Endothelial cell of umbilical vein (primary cell): ENCODE data around the gene LMCD1. TPM values are rescaled to one million over a fixed set of nuclear protein-coding genes. Genes with fewer than 3 reads are reported as not detected.

Experiments
- BruUV-seq: library from RNA; stranded (reverse); fragments of 400-500 nt; replicated peaks from 2 replicates; lab custom pipeline; 2021; lab: Mats Ljungman, UMichigan
- CTCF ChIA-PET: fragments of 300-600, 350-600 bp; sonication (Branson Sonifier 250); formaldehyde crosslinking; loops from one replicate; lab custom pipeline; 2021; ENCODE audit warnings: antibody characterized with exemption, inconsistent platforms; lab: Charles Lee
- POLR2A ChIA-PET: fragments of 300-600, 350-600 bp; sonication (Branson Sonifier 250); formaldehyde crosslinking; loops from one replicate; lab custom pipeline; 2021; ENCODE audit warnings: antibody characterized with exemption, inconsistent platforms; lab: Charles Lee
- DNase-seq: peaks from one replicate; pipeline ENCODE4 v3.0.0-alpha.2; 2011; ENCODE audit warnings: low read depth, low spot score
- FAIRE-seq: peaks from 2 replicates; lab custom pipeline; 2011; peaks lifted over from hg19 to GRCh38; lab: Jason Lieb, UNC
- H2AFZ ChIP-seq: 2 replicates; pipeline ENCODE4 v1.6.0; 2012; ENCODE audit warnings: low read depth, low read length, control low read depth, inconsistent platforms
- H3K27ac ChIP-seq: 2 replicates; pipeline ENCODE4 v1.5.1; 2011; ENCODE audit warnings: low read depth, mild to moderate bottlenecking, control low read depth, low read length, moderate library complexity; ENCODE audit not compliant: insufficient read depth
- H3K27me3 ChIP-seq, 2 experiments: 2 replicates each; pipeline versions ENCODE4 v1.6.0 to v1.6.1; 2011; ENCODE audit warnings: low read length in 2 of 2, mixed read lengths in 1 of 2; ENCODE audit not compliant: control insufficient read depth in 2 of 2, insufficient read depth in 2 of 2
- H3K36me3 ChIP-seq, 2 experiments: 2 replicates in 1 of 2; 3 replicates in 1 of 2; pipeline ENCODE4 v1.5.1; 2011; ENCODE audit warnings: low read length in 2 of 2, mild to moderate bottlenecking in 1 of 2, moderate library complexity in 1 of 2; ENCODE audit not compliant: control insufficient read depth in 2 of 2, insufficient read depth in 2 of 2; ENCODE audit errors: extremely low read depth in 1 of 2
- H3K4me1 ChIP-seq: 3 replicates; pipeline ENCODE4 v1.5.1; 2011; ENCODE audit warnings: mild to moderate bottlenecking, low read length; ENCODE audit not compliant: control insufficient read depth, insufficient read depth; ENCODE audit errors: extremely low read depth
- H3K4me2 ChIP-seq: 2 replicates; pipeline ENCODE4 v1.6.1; 2011; ENCODE audit warnings: low read length, control low read depth, mixed read lengths; ENCODE audit not compliant: insufficient read depth
- H3K4me3 ChIP-seq, 3 experiments: fragments of 200-600 bp in 1 of 3; sonication (generic), shearing (Covaris generic) in 1 of 3; replicated peaks in 1 of 3; 2 replicates each; pipeline ENCODE4 v1.5.1; 2011 to 2016; ENCODE audit warnings: control low read depth in 3 of 3, low read length in 3 of 3, mild to moderate bottlenecking in 2 of 3, inconsistent platforms in 1 of 3, low read depth in 1 of 3, moderate library complexity in 1 of 3; ENCODE audit not compliant: insufficient read depth in 1 of 3
- H3K79me2 ChIP-seq: 2 replicates; pipeline ENCODE4 v1.6.0; 2012; ENCODE audit warnings: low read length, inconsistent platforms; ENCODE audit not compliant: control insufficient read depth, insufficient read depth
- H3K9ac ChIP-seq: replicated peaks from 2 replicates; pipeline ENCODE3; 2011; ENCODE audit warnings: low read length, control low read depth; ENCODE audit not compliant: insufficient read depth; ENCODE audit errors: extremely low read depth
- H3K9me1 ChIP-seq: replicated peaks from 3 replicates; pipeline ENCODE4 v1.6.0; 2011; ENCODE audit warnings: mild to moderate bottlenecking, low read length; ENCODE audit not compliant: control insufficient read depth, insufficient read depth; ENCODE audit errors: extremely low read depth
- H3K9me3 ChIP-seq: replicated peaks from 2 replicates; pipeline ENCODE4 v1.5.1; 2012; ENCODE audit warnings: low read length, inconsistent platforms; ENCODE audit not compliant: control insufficient read depth, insufficient read depth
- H4K20me1 ChIP-seq: replicated peaks from 2 replicates; pipeline ENCODE3; 2011; ENCODE audit warnings: mild to moderate bottlenecking, low read length; ENCODE audit not compliant: control insufficient read depth, insufficient read depth; ENCODE audit errors: extremely low read depth
- CTCF ChIP-seq, 2 donors: IDR thresholded peaks; 1 replicate in 1 of 2; 2 replicates in 1 of 2; pipeline ENCODE4 v1.5.1; 2011; ENCODE audit warnings: low read length in 2 of 2, mild to moderate bottlenecking in 2 of 2, moderate library complexity in 2 of 2, control low read depth in 1 of 2, inconsistent platforms in 1 of 2, low read depth in 1 of 2; ENCODE audit not compliant: insufficient read depth in 1 of 2; ENCODE audit errors: extremely low read depth in 1 of 2
- EZH2 ChIP-seq: IDR thresholded peaks from 2 replicates; pipeline ENCODE4 v1.6.1; 2012; ENCODE audit warnings: borderline replicate concordance, low read depth, mild to moderate bottlenecking, moderate library complexity, low read length, inconsistent platforms; ENCODE audit not compliant: severe bottlenecking
- FOS ChIP-seq: IDR thresholded peaks from 2 replicates; pipeline ENCODE4 v1.6.1; 2011; ENCODE audit warnings: mild to moderate bottlenecking, low read length, moderate library complexity, borderline replicate concordance; ENCODE audit not compliant: insufficient read depth
- GATA2 ChIP-seq: IDR thresholded peaks from 2 replicates; pipeline ENCODE4 v1.7.0; 2011; ENCODE audit warnings: low read depth, mild to moderate bottlenecking, moderate library complexity, mixed read lengths, low read length; ENCODE audit not compliant: insufficient read length, insufficient read depth
- JUN ChIP-seq: IDR thresholded peaks from 2 replicates; pipeline ENCODE4 v1.6.1; 2011; ENCODE audit warnings: borderline replicate concordance, low read depth; ENCODE audit not compliant: insufficient read length, insufficient read depth
- MAX ChIP-seq: IDR thresholded peaks from 2 replicates; pipeline ENCODE4 v1.6.1; 2011; ENCODE audit not compliant: insufficient read depth, insufficient read length
- MYC ChIP-seq: IDR thresholded peaks from one replicate; pipeline ENCODE4 v1.6.1; 2011; ENCODE audit warnings: mild to moderate bottlenecking, low read depth, low read length
- POLR2A ChIP-seq: IDR thresholded peaks from 2 replicates; pipeline ENCODE4 v1.6.1; 2012; ENCODE audit warnings: low read depth, mild to moderate bottlenecking, control low read depth, low read length
- POLR2AphosphoS5 ChIP-seq: IDR thresholded peaks from 2 replicates; pipeline ENCODE4 v1.6.1; 2012; ENCODE audit warnings: low read depth, mild to moderate bottlenecking, control low read depth, low read length, moderate library complexity; ENCODE audit not compliant: insufficient read depth
- dilution Hi-C: fragments of 300-500 bp; cut with MboI; formaldehyde crosslinking; loops from one replicate; pipeline ENCODE4 v1.15.0; 2019; ENCODE audit warnings: low sequenced_read_pairs; ENCODE audit not compliant: extremely low pct_ligation_motif_present
- intact Hi-C: fragments of 100-400 bp; cut with micrococcal nuclease; formaldehyde crosslinking; loops from one replicate; pipeline ENCODE4 v1.10.0; 2022
- polyA plus RNA-seq, 4 experiments: library from polyadenylated mRNA; depleted of rRNA in 3 of 4; stranded (reverse) in 3 of 4; unstranded in 1 of 4; fragments of >200 nt; gene quantifications; 2 replicates each; pipeline versions ENCODE4 v1.2.1 to v1.2.3, GENCODE V29; 2011 to 2012; ENCODE audit warnings: missing spikeins in 1 of 4
- total RNA-seq: library from RNA; stranded (reverse); gene quantifications from 2 replicates; pipeline ENCODE4 v1.2.3, GENCODE V29; 2021

Gene LMCD1
- total and polyA plus RNA-seq, 2 donors (not counting 3 experiments of a cell fraction or from before 2014, with no cell fraction given): 7.6 to 14.5 TPM

GRCh38 chr3:8555113-8555661, 53.6 kb downstream of the LMCD1 start:
- dilution Hi-C loops: no loop called here
- BruUV-seq: no TSS peak
- H3K79me2 ChIP-seq: no peaks in the 10 kb centered on the region
- no peak overlapping the region for H3K9ac ChIP-seq
- no peak overlapping the region for H3K4me3 ChIP-seq
- DNase-seq: no peak
- POLR2A ChIA-PET: no interaction called here
- H3K36me3 ChIP-seq: no peaks in the 10 kb centered on the region
- H4K20me1 ChIP-seq: no peaks in the 10 kb centered on the region
- no peak overlapping the region for H2AFZ ChIP-seq
- H3K27me3 ChIP-seq: no peaks in the 10 kb centered on the region
- CTCF ChIA-PET: interaction anchor here (0.6 to 2.0 kb wide), 5 partner anchors 9 to 254 kb away, joined by 3 to 6 read pairs (median 3); partner anchors contain the start of gene LMCD1
- no peak for FAIRE-seq
- TF ChIP-seq MAX: no peak
- TF ChIP-seq POLR2A: no peak
- no peak for TF ChIP-seq EZH2
- no peak for TF ChIP-seq GATA2
- no peak for TF ChIP-seq JUN
- no peak for TF ChIP-seq CTCF (IDR thresholded peaks at IDR 0.05; ENCODE audit: extremely low read depth in 1 of 2, insufficient read depth in 1 of 2, low read depth in 1 of 2, low read length in 2 of 2)
- TF ChIP-seq POLR2AphosphoS5: no peak
- TF ChIP-seq MYC: no peak
- no peak for TF ChIP-seq FOS
- no peaks in the 10 kb centered on the region for H3K9me3 ChIP-seq
- H3K4me2 ChIP-seq: no peak overlapping the region
- H3K27ac ChIP-seq: no peak overlapping the region
- H3K4me1 ChIP-seq: no peaks in the 10 kb centered on the region
- H3K9me1 ChIP-seq: no peaks in the 10 kb centered on the region
- intact Hi-C loops: no loop called here
